ENCODE data around the gene UQCC5. TPM values are rescaled to one million over a fixed set of nuclear protein-coding genes. Genes with fewer than 3 reads are reported as not detected.

UQCC5 gene
- polyA plus RNA-seq, 1 of the 3 experiments (the other 2 are of a cell fraction): 124 TPM

- Histone ChIP-seq H3K27ac (ENCODE audit: low read depth in 2 of 2, low read length in 1 of 2) (no peak overlapping the region), H4K20me1 (ENCODE audit: insufficient read depth) (no peaks in the 10 kb centered on the region), H3K9me3 (no peaks in the 10 kb centered on the region), H3K9ac (no peak overlapping the region), H3F3A (replicated peaks; ENCODE audit: insufficient read depth) (no peaks in the 10 kb centered on the region), H3K36me3 (replicated peaks in 1 of 2; ENCODE audit: control insufficient read depth in 1 of 2, insufficient read depth in 2 of 2, low read length in 1 of 2) (peaks cover 4 to 50% of the 10 kb centered on the region in 2 experiments), H3K4me1 (ENCODE audit: control insufficient read depth in 1 of 2, insufficient read depth in 2 of 2, low read depth in 1 of 2, low read length in 1 of 2) (peaks cover 3 to 12% of the 10 kb centered on the region in 2 experiments; a peak in 2 of 4 replicates), H3K4me3 (ENCODE audit: low read depth in 2 of 2, low read length in 1 of 2) (no peak overlapping the region), H3K4me2 (no peak overlapping the region), H3K27me3 (ENCODE audit: insufficient read depth) (no peaks in the 10 kb centered on the region), H3K79me2 (ENCODE audit: insufficient read depth) (no peaks in the 10 kb centered on the region), H3K9me2 (no peaks in the 10 kb centered on the region), H2AFZ (ENCODE audit: low read depth) (no peak overlapping the region)
- WGBS (ENCODE audit: low lambda C conversion rate): no CpG with 5 or more reads among the region's 21 CpGs
- ChIA-PET POLR2A (no interaction called here), CTCF (interaction anchor here (4.6 kb wide), 1 partner anchor 20 kb away, joined by 24 read pairs; no protein-coding TSS in a partner anchor)
- DNase-seq: no peak
- TF ChIP-seq CHD2 (IDR thresholded peaks at IDR 0.05; ENCODE audit: low read length, partially characterized antibody) (no peak), GATA2 (CRISPR knock-in tag; IDR thresholded peaks at IDR 0.05) (no peak), EZH2phosphoT487 (IDR thresholded peaks at IDR 0.05; ENCODE audit: borderline replicate concordance, low read depth) (no peak), GABPA (IDR thresholded peaks at IDR 0.05; ENCODE audit: low read depth) (no peak), EP300 (IDR thresholded peaks at IDR 0.05; ENCODE audit: borderline replicate concordance in 1 of 2, low read depth in 1 of 2, low read length in 1 of 2) (no peak), TAF1 (IDR thresholded peaks at IDR 0.05; ENCODE audit: borderline replicate concordance, low read depth, low read length) (no peak), TCF12 (IDR thresholded peaks at IDR 0.05) (no peak), JUND (IDR thresholded peaks at IDR 0.05) (no peak), PBX3 (IDR thresholded peaks at IDR 0.05) (no peak), NFIC (IDR thresholded peaks at IDR 0.05; ENCODE audit: borderline replicate concordance) (no peak), YY1 (IDR thresholded peaks at IDR 0.05; ENCODE audit: low read depth) (no peak), MXI1 (IDR thresholded peaks at IDR 0.05; ENCODE audit: low read depth, low read length) (no peak)
Measured at GRCh38 chr3:52492059-52492458, 44.3 kb upstream of the UQCC5 start.

DNA sequence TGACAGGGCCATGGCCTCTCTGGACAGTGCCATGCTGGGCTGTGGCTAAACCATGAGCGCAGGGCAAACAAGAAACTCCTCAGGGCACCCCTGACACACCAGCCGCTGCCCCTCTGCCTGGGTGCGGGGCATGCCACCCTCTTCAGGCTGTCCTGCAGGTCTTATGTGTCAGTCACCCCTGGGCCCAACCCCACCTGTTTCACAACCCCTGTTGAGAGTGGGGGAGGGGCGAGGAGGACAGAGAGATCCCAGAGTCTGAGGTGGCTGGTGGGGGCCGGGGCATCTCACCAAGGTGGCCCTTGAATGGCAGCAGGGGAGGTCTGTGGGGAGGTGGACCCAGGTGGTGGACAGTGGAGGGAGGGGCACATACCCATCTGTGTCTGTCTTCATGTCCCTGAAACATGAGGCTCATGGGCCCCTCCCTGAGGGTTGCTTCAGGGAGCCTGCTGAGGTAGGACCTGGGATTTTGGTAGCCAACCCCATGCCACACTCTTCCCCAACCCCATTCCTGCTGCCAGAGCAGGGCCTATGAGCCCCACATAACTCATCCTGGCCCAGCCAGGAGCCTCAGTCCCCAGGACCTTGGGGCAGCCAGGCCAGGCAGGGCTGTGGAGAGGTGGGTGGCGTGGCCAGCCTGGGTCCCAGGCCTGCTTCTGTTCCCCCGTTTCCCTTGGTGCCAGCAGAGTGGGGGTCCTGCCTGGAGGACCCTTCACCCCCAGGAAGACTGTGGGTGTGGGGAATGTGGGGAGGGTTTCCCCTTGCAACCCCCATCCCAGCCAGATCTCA, 43.0 kb upstream of the UQCC5 start:
- Histone ChIP-seq H3K79me2 (ENCODE audit: insufficient read depth) (no peaks in the 10 kb centered on the region), H4K20me1 (ENCODE audit: insufficient read depth) (no peaks in the 10 kb centered on the region), H3K9me2 (no peaks in the 10 kb centered on the region), H3F3A (replicated peaks; ENCODE audit: insufficient read depth) (no peaks in the 10 kb centered on the region), H3K27ac (ENCODE audit: low read depth in 2 of 2, low read length in 1 of 2) (no peak overlapping the region; a peak in 1 of 4 replicates), H3K9ac (no peak overlapping the region), H3K27me3 (ENCODE audit: insufficient read depth) (no peaks in the 10 kb centered on the region), H2AFZ (ENCODE audit: low read depth) (no peak overlapping the region), H3K4me1 (ENCODE audit: control insufficient read depth in 1 of 2, insufficient read depth in 2 of 2, low read depth in 1 of 2, low read length in 1 of 2) (peaks cover 3 to 12% of the 10 kb centered on the region in 2 experiments; a peak in 2 of 4 replicates), H3K9me3 (no peaks in the 10 kb centered on the region), H3K36me3 (replicated peaks in 1 of 2; ENCODE audit: control insufficient read depth in 1 of 2, insufficient read depth in 2 of 2, low read length in 1 of 2) (peaks cover 4 to 38% of the 10 kb centered on the region in 2 experiments), H3K4me2 (no peak overlapping the region), H3K4me3 (ENCODE audit: low read depth in 2 of 2, low read length in 1 of 2) (no peak overlapping the region)
- POLR2A ChIA-PET: no interaction called here
- 90% methylated on average over 2 of the region's 7 CpGs for WGBS (ENCODE audit: low lambda C conversion rate)
- CTCF ChIA-PET: no interaction called here
- DNase-seq: no peak
- TF ChIP-seq GABPA (IDR thresholded peaks at IDR 0.05; ENCODE audit: low read depth) (no peak), FOXM1 (IDR thresholded peaks at IDR 0.05; ENCODE audit: low read depth) (no peak), CHD2 (IDR thresholded peaks at IDR 0.05; ENCODE audit: low read length, partially characterized antibody) (no peak), FOXJ3 (CRISPR knock-in tag; IDR thresholded peaks at IDR 0.05) (no peak), MEF2A (IDR thresholded peaks at IDR 0.05; ENCODE audit: borderline replicate concordance, low read depth) (no peak), TAF1 (IDR thresholded peaks at IDR 0.05; ENCODE audit: borderline replicate concordance, low read depth, low read length) (no peak), TEAD4 (IDR thresholded peaks at IDR 0.05; ENCODE audit: borderline replicate concordance, insufficient read depth) (no peak), SMC3 (IDR thresholded peaks at IDR 0.05; ENCODE audit: low read depth, low read length) (no peak), SIN3A (IDR thresholded peaks at IDR 0.05; ENCODE audit: borderline replicate concordance, low read depth, low read length) (no peak), FOSL2 (IDR thresholded peaks at IDR 0.05; ENCODE audit: borderline replicate concordance, low read depth) (no peak), RAD21 (IDR thresholded peaks at IDR 0.05; ENCODE audit: low read length) (no peak), NRF1 (IDR thresholded peaks at IDR 0.05; ENCODE audit: low read depth, low read length) (no peak), EZH2phosphoT487 (IDR thresholded peaks at IDR 0.05; ENCODE audit: borderline replicate concordance, low read depth) (no peak), JUND (IDR thresholded peaks at IDR 0.05) (no peak)
- TF ChIP-seq, protein P1, sequence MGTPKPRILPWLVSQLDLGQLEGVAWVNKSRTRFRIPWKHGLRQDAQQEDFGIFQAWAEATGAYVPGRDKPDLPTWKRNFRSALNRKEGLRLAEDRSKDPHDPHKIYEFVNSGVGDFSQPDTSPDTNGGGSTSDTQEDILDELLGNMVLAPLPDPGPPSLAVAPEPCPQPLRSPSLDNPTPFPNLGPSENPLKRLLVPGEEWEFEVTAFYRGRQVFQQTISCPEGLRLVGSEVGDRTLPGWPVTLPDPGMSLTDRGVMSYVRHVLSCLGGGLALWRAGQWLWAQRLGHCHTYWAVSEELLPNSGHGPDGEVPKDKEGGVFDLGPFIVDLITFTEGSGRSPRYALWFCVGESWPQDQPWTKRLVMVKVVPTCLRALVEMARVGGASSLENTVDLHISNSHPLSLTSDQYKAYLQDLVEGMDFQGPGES (IDR thresholded peaks at IDR 0.05; ENCODE audit: low read depth, low read length): no peak

Measured in SK-N-SH (cell line).